NCI-H510A treated with DMSO at 0.1 percent for 48 hours (cell line): ENCODE results near the gene PPP6R3.
"Not testable (repeated sequence)": the region's sequence is repeated elsewhere in the genome, so short reads cannot be mapped to it uniquely, and the experiment has no call there.

Experiments used
- DNase-seq: peaks from one replicate; lab custom pipeline; 2025; lab: John Stamatoyannopoulos, UW

The PPP6R3 gene

DNA sequence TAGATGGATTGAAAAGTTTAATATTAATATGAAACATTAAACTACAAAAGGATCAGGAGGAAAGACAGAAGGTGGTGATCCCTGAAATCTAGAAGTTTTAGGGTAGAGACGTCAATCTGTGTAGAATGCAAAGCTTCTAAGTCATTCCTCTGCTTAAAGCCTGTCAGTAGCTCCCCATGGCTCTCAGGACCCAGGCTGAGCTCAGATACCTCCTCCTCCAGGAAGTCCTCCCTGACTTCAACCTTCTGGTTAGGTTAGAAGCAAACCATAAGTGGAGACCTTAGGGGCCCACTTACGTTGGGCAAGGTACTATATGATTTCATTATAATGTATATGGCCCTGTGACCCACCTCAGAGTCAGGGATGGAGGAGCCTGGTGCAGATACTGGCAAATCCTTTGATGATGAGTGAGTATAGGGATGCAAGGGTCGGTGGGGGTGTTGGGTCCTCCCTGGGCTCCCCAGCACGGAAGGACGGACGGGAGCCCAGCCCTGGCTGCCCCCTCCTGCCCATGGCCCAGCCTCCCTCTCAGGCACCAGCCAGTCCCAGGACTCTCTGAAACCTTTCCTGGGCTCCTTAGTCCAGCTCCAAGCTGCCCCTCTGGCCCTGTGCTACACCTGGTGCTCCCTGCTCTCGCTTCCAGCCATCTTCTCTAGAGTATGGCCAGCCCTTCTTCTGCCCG is 3.2 kb upstream of the PPP6R3 start:
- no peak for DNase-seq

DNA sequence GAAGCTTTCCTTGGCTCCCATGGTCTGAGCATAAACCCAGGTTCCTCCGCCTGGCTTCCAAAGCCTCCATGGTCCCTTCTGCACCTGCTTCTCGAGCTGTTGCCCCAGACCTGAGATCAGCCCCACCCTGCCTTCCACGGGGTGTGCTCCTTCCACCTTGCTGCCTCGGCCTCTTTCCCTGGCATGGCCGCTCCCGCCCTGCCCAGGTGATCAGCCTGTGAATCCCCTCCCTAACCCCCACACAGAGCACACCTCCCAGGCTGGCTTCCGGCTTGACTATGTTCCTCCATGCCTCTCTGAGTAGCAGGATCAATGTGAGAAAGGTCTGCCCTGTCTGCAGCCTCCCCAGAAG is 2.7 kb upstream of the PPP6R3 start:
- no peak for DNase-seq

DNA sequence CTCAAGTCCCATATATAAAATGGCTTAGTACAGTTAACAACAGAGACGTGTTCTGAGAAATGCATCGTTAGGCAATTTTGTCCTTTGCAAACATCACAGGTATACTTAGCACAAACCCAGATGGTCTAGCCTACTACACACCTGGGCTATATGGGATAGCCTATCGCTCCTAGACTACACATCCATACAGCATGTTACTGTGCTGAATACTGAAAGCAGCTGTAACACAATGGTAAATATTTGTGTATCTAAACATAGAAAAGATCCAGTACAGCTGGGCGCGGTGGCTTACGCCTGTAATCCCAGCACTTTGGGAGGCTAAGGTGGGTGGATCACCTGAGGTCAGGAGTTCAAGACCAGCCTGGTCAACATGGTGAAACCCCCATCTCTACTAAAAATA is 2.2 kb upstream of the PPP6R3 start:
- not testable (repeated sequence) for DNase-seq

DNA sequence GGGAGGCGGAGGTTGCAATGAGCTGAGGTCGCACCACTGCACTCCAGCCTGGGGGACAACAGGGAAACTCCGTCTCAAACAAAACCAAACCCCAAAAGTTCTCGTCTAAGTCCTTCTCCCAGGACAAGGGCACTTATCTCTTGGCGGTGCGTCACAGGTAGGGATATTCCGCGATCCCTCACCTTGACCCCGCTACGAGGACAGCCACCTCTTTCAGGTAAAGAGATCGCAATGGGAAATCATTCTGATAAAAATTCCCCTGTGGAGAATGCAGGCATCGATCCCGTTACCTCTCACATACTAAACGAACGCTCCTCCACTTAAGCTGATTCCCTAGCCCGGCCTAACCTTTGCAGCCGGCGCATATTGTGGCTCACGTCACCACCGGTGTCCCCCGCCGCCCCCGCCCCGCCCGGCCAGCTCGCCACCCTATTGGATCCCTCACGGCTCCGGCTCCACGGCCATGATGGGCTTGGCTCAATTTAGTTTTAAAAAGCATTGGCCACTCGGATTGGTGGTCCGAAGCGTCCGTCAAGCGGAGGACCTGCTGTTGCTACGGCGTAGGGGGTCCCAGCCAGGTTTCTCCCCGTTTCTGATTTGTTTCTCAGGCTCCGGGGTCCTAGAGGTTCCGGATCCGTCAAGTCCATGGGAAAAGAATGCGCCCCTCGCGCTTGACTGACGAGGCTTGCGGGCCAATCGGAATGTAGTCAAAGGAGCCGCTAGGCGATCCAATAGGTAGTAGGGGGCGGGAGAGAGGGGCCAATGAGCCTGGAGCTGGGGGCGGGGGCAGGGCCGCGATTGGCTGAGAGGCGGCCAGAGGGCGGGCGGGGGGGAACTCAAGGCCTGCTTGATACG is 439 bp upstream of the PPP6R3 start:
- DNase-seq: peak; percentile 99

DNA sequence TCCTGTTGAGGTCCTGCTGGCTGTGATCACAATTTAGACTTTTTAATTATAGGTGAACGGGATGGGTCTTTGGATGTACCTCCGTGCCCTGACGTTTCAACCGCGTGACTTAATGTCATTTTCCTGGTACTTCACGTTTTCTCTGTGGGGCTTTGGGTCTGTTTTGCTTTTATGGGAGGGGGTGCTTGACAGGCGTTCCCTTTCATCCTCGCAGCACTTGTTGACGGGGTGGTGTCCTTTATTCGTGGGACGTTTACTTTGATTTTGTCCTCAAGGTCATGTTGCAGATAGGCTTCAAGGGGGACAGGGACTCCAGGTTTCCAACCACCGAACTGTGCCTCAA is 994 bp downstream of the PPP6R3 start:
- no peak for DNase-seq

DNA sequence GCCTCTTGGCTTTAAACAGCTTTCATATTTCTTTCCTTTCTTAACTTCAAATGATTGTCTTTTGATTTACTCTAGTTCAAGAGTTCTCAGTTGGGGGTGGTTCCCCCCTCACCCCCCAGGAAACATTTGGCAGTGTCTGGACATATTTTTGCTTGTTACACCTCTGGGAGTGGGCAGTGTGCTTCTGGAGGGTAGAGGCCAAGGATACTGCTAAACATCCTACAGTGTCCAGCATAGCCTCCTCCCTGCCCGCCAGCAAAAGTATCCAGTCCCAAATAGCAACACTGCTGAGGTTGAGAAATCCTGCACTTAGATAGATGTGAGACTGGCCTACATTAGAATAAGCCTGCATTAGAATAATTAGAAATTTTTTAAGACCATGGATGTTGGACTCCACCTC is 3.2 kb downstream of the PPP6R3 start:
- DNase-seq: no peak

DNA sequence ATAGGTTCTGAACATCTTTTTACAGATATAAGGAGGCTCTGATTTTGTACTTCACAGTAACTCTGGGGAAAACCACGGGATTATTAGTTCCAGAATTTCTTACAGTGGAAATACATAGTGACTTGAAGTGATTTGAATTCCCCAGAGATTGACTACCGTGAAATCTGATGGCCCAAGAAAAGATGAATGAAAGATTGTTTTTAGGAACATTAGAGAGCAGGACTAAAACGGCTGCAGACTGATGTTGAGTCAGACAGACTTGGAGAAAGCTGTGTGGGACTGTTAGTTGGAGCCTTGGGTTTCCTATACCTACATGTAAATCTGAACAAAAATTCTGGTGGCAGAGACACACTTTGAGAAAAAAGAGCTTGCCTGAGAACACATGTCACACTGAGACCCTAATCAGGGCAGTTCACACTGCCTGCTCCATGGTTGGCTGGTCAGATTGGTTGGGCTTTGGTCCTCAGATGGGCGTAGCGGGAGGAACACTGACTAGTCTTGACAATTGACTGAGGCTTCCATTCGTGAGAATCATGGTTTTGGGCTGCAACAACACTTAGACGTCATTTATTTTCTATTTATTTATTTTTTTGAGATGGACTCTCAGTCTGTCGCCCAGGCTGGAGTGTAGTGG is 6.8 kb downstream of the PPP6R3 start:
- DNase-seq: no peak

DNA sequence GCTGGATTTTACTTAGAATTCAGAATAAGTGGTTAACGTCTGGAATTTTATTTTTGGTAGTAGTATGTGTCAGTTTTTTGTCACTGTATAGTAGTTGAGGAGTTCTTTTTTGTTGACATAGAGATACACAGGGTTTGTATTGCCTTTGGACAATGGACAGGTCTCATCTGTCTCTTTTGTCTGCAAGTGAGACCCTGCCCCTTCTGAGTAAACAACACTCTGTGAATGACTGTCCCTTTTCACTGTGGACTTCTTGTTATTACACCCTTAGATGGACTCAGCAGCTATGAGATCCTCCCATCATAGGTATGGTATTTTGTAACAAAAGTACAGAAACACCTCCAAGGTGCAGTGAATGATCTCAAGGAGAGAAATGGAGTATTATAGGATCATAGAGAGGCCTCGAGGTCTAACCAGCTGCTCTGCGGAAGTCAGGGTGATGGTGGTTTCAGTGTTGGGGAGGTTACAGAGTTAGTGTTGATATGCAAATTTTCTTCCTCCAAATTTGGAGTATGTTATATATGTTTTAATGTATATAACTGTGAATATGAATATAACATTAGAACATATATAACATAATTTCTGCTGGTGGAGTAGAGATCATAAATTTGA is 7.8 kb downstream of the PPP6R3 start:
- no peak for DNase-seq

DNA sequence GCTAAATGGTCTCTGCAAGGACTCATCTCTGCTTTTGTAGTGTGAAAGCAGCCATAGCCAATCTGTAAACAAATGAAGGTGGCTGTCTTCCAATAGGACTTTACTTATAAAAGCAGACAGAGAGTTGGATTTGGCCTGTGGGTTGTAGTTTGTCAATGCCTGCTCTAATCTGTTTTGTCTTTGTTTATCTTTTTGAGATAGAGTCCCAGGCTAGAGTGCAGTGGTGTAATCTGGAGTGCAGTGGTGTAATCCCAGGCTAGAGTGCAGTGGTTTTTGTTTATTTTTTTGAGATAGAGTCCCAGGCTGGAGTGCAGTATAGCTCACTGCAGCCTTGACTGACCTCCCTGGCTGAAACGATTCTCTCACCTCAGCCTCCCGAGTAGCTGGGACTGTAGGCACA is 8.6 kb downstream of the PPP6R3 start:
- DNase-seq: no peak

DNA sequence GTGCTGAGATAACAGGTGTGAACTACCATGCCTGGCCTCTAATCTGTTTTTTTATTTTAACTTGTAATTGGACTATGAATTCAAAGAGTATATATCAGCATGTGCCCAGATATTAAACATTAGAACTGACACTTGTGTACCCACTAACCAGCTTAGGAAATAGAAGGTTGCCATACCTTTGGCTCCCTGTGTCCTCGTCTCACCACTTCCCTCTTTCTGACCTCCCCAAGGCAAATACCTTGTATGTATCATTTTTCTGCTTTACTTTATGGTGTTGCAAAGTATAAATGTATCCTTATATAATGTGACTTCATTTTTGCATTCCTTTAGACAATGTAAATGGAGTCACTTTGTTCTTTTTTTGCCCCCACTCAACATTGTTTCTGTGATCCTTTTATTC is 9.1 kb downstream of the PPP6R3 start:
- DNase-seq: no peak

DNA sequence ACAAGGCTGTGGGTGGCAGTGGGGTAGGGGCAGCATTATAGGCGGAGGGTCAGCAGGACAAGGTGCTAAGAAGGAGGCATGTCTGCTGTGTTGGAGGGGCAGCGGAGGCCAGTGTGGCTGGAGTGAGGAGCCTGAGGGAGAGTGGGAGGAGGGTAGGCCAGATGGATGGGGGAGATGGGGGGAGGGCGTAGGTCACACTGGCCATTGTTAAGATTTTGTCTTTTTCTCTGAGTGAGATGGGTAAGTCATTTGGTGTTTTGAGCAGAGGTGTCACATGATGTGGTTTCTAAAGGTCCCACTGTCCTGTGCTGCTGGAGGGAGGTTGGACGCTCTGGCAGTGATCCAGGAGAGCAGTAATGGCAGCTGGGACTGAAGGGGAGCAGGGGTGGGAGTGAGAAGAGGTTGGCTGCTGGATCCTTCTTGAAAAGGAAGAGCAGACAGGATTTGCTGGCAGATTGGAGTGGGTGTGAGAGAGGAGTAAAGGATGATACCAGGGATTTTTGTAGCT is 9.8 kb downstream of the PPP6R3 start:
- no peak for DNase-seq

DNA sequence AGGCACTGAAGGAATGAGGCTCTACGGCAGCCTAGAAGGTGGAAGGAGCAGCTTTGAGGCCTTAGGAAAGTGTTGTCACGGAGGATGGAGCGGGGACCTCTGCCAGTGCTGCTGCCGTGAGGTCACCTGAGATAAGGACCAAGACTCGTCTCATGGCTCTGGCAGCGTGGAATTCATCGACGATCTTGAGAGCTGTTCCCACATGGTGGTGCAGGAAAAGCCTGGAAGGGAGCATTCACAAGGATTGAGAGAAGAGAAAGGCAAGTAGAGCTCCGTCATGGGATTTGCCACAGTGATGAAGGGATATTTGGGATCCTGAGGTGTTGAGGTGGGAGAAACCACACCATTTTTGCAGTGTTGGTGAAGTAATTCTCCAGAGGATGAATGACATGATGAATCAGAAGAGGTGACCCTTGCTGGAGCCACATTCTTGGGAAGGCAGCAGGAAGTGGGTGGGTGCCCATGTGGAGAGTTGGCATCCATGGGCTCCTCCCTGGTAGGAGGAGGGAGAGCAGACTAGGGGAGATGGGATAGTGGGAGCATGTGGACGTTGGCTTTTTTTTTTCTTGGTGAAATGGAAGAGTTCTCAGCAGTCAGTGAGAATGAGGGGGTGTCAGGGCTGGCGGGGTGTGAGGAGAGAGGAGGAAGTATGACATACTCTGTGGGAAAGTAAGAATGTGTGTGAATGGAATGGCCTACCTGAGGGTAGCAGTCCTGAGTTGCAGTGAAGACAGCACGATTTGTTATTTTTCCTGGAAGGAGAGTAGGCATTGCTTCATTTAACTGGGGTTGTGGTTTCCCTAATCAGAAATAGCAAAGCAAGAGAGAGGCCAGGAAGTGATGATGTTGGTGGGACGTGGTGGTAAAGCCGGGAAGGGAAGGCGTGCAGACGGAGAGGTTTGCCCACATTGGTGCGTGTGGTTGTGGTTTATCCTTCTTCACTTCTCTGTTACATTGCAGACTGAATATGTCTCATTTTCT is 11.1 kb downstream of the PPP6R3 start:
- no peak for DNase-seq

DNA sequence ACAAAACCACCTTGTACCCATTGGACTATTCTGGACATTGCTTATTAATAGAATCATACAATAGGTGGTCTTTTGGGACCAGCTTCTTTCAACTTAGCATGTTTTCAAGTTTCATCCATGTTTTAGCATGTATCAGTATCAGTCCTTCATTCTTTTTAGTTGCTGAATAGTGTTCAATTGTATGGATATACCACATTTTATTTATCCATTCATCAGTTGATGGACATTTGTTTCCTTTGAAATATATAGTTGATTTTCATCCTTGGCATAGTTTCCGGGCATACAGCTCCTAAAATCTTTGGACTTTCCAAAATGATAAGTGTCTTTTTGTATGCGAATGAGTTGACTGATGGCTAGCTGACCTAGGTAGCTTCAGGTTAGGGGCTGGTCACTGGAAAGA is 12.2 kb downstream of the PPP6R3 start:
- no peak for DNase-seq

DNA sequence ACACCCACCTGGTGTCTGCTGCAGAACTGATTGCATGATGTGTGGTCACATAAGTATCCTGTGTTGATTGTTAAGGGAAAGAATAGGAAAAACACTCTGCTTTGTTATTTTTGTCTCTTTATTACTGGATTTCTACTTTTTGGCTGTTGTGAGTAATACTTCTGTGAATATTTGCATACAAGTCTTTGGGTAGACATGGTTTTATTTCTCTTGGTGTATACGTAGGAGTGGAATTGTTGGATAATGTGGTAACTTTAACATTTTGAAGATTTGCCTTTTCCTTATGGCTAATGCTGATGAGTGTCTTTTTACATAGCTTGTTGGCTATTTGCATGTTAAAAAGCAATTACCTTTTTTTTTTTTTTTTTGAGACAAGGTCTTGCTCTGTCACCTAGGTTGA is 13.1 kb downstream of the PPP6R3 start:
- no peak for DNase-seq

DNA sequence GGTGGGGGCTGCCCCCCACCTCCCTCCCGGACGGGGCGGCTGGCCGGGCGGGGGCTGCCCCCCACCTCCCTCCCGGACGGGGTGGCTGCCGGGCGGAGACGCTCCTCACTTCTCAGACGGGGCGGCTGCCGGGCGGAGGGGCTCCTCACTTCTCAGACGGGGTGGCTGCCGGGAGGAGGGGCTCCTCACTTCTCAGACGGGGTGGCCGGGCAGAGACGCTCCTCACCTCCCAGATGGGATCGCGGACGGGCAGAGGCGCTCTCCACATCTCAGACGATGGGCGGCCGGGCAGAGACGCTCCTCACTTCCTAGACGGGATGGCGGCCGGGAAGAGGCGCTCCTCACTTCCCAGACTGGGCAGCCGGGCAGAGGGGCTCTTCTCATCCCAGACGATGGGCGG is 15.1 kb downstream of the PPP6R3 start:
- not testable (repeated sequence) for DNase-seq

DNA sequence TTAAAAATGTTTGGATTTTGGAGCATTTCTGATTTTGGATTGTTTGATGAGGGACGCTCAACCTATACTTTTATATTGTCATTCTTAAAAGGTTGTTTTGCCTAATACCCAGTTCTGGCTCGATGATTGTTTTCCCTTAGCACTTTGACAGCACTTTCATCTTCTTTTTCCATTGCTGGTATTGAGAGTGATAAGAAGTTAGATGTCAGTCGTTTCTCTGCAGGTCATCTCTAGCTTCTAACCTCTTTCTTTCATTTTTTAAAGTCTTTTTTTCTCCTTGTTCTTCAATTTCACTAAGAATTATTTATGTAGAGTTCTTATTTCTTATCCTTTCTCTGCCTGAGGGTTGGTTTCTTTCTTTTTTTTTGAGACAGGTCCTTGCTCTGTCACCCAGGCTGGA is 18.8 kb downstream of the PPP6R3 start:
- no peak for DNase-seq

DNA sequence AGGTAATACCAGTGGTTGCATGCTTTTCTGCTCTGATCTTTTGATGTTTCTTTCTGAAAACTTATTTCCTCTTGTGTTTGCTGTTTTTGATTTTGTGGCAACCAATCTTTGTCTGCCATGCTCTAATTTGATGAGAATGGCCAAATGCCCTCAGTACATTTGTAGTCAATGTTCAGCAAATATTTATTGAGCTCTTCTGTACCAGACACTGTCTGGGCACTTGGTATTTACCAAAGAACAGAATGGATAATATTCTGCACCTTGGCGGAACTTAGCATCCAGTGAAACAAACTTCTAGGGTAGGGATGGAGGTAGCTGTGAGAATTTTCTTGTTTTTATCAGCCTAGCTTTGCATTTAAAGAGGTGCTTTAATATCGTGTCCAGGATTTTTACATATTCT is 19.6 kb downstream of the PPP6R3 start:
- no peak for DNase-seq

DNA sequence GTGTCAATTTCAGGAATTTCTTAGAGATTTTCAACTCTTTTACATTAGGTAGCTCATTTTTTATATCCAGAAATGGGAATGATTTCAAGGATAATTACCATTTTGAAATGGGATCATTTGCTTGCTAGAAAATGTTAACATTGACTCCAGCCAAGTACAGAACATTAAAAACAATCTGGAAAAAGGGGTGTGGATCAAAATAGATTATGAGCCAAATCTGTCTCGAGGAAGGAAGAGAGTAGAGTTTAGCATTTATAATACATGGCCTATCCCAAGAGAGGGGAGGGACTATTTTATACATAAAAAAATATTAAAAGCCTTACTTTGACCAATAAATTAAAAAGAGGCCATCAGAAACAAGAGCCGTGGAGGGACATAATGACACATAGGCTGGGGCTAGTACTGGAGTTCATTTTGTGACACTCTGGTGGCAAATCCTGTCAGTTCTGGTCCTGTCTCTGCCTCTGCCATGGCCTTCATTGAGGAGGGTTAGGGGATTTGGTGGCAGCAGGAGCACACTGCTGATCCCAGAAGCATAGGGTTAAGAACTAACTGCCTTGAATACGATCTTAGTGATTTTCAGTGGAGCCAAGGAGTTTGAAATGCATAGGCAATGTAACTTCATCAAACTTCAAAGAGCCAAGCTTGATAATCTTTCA is 20.4 kb downstream of the PPP6R3 start:
- no peak for DNase-seq

DNA sequence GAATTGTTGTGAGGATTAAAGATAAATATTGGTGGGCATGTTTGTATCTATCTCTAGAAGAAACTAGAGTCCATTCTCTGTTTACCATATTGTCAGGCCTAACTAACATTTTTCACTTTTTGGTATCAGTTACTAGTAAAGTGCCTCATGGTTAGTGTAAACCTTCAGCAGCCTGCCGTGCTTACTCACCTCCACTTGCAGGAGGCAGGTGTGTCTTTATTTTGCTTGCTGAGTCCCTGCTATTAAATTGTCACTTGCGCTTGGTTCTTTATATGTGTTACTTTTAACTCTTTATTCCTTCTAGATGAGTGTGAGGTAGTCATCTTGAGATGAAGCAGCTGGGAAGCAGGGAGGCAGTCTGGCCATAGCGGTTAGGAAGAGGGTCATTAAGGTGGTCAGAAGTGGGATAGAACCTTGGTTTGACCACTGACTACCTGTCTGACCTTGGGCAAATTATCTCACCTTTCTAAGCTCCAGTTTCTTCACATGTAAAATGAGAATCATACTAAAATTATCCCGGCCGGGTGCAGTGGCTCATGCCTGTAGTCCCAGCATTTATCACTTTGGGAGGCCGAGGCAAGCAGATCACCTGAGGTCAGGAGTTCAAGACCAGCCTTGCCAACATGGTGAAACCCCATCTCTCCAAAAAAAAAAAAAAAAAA is 21.2 kb downstream of the PPP6R3 start:
- peak; percentile 42 for DNase-seq

DNA sequence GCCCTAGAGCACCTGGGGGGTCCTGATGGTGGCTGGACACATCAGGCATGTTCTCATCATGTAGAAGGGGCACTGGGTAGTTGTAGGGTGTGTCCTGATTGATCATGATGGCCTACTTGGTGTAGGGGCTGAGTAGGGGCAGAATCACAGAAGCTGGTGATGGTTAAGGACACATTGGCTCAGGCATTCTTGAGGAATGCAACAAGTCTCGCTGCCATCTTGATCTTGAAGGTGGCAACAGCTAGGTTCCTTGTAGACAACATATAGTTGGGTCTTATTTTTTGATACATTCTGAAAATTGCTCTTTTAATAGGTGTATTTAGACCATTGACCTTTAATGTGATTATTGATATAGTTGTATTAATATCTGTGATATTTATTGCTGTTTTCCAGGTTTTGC is 28.1 kb downstream of the PPP6R3 start:
- no peak for DNase-seq
